ENCODE measurements around the gene GLCCI1.

- TF ChIP-seq REST (IDR thresholded peaks at IDR 0.05; ENCODE audit: insufficient replicate concordance, low read depth) = no peak
- TF ChIP-seq CTCF (IDR thresholded peaks at IDR 0.05; ENCODE audit: insufficient read depth, low read length) = no peak
- no peak for TF ChIP-seq POLR2AphosphoS5 (IDR thresholded peaks at IDR 0.05; ENCODE audit: low read depth)
- no peak for TF ChIP-seq GABPA (IDR thresholded peaks at IDR 0.05; ENCODE audit: low read depth)
- no peak for TF ChIP-seq SPI1 (IDR thresholded peaks at IDR 0.05; ENCODE audit: borderline replicate concordance, low read depth)
These were observed 116.2 kb downstream of the GLCCI1 start for GRCh38 chr7:8084836-8085235.
